Neural cell (in vitro differentiated cells): ENCODE results near the gene RNF17. TPM values are rescaled to one million over a fixed set of nuclear protein-coding genes. Genes with fewer than 3 reads are reported as not detected.

Experiments
- H2AFZ ChIP-seq: fragments of 200-600, 300-800 bp; sonication (generic), shearing (Covaris generic); 2 replicates; pipeline ENCODE4 v1.6.0; 2014; ENCODE audit warnings: low read depth, mild to moderate bottlenecking, antibody characterized with exemption, low read length, moderate library complexity
- H3F3A ChIP-seq: fragments of 200-600 bp; shearing (Covaris generic); 2 replicates; pipeline ENCODE4 v1.6.1; 2016; ENCODE audit warnings: mild to moderate bottlenecking, moderate library complexity, mixed read lengths, antibody characterized with exemption, low read length; ENCODE audit not compliant: insufficient read depth, poor library complexity, severe bottlenecking
- H3K27ac ChIP-seq: fragments of 200-600, 300-800 bp; sonication (generic), shearing (Covaris generic); 2 replicates; pipeline ENCODE4 v1.5.1; 2014; ENCODE audit warnings: mild to moderate bottlenecking, low read length, moderate library complexity
- H3K27me3 ChIP-seq: fragments of 300-800, 200-600 bp; sonication (generic), shearing (Covaris generic); 2 replicates; pipeline ENCODE4 v1.6.0; 2014; ENCODE audit warnings: mild to moderate bottlenecking, low read depth, low read length, moderate library complexity; ENCODE audit not compliant: insufficient read depth
- H3K36me3 ChIP-seq: fragments of 300-800, 200-600 bp; sonication (generic), shearing (Covaris generic); 2 replicates; pipeline ENCODE4 v1.5.1; 2014; ENCODE audit warnings: mild to moderate bottlenecking, antibody characterized with exemption, low read length, moderate library complexity; ENCODE audit not compliant: insufficient read depth
- H3K4me2 ChIP-seq: fragments of 300-800, 200-600 bp; sonication (generic), shearing (Covaris generic); 2 replicates; pipeline ENCODE4 v1.6.0; 2014; ENCODE audit warnings: mild to moderate bottlenecking, low read length
- H3K4me3 ChIP-seq: fragments of 300-800, 200-600 bp; sonication (generic), shearing (Covaris generic); 2 replicates; pipeline ENCODE4 v1.5.1; 2014; ENCODE audit warnings: mild to moderate bottlenecking, low read length, moderate library complexity
- H3K79me2 ChIP-seq: fragments of 200-600 bp; shearing (Covaris generic); replicated peaks from 2 replicates; pipeline ENCODE4 v1.6.0; 2014; ENCODE audit warnings: mild to moderate bottlenecking, low read length, moderate library complexity; ENCODE audit not compliant: insufficient read depth
- H3K9ac ChIP-seq: fragments of 300-800, 200-600 bp; sonication (generic), shearing (Covaris generic); 2 replicates; pipeline ENCODE4 v1.6.1; 2016; ENCODE audit warnings: mild to moderate bottlenecking, low read length, mixed read lengths
- H3K9me2 ChIP-seq: fragments of 200-600 bp; shearing (Covaris generic); 2 replicates; pipeline ENCODE4 v1.6.1; 2016; ENCODE audit warnings: mild to moderate bottlenecking, low read length, mixed read lengths; ENCODE audit not compliant: insufficient read depth
- H3K9me3 ChIP-seq: fragments of 200-600, 300-800 bp; sonication (generic), shearing (Covaris generic); 2 replicates; pipeline ENCODE4 v1.6.1; 2016; ENCODE audit warnings: mild to moderate bottlenecking, mixed run types, low read length, moderate library complexity, mixed read lengths
- H4K20me1 ChIP-seq: fragments of 200-600 bp; shearing (Covaris generic); 2 replicates; pipeline ENCODE4 v1.6.1; 2016; ENCODE audit warnings: mild to moderate bottlenecking, mixed run types; ENCODE audit not compliant: insufficient read depth
- CTCF ChIP-seq: fragments of 450-650 bp; IDR thresholded peaks from 2 replicates; pipeline ENCODE4 v1.5.1; 2014; ENCODE audit warnings: antibody characterized with exemption, mild to moderate bottlenecking, moderate library complexity; ENCODE audit not compliant: poor library complexity, severe bottlenecking
- EP300 ChIP-seq: fragments of 450-650 bp; conservative IDR thresholded peaks from 2 replicates; pipeline ENCODE4 v1.6.1; 2014; ENCODE audit warnings: antibody characterized with exemption, mild to moderate bottlenecking, moderate library complexity; ENCODE audit not compliant: poor library complexity, severe bottlenecking
- EZH2 ChIP-seq: fragments of 200-600, 300-800 bp; shearing (Covaris generic), sonication (generic); IDR thresholded peaks from 2 replicates; pipeline ENCODE4 v1.6.1; 2014; ENCODE audit warnings: antibody characterized with exemption, low read length, borderline replicate concordance, mild to moderate bottlenecking; ENCODE audit not compliant: insufficient read depth, poor library complexity, severe bottlenecking
- MXI1 ChIP-seq: fragments of 450-650 bp; conservative IDR thresholded peaks from 2 replicates; pipeline ENCODE4 v1.6.1; 2014; ENCODE audit warnings: antibody characterized with exemption, mild to moderate bottlenecking; ENCODE audit not compliant: poor library complexity, severe bottlenecking
- POLR2AphosphoS5 ChIP-seq: IDR thresholded peaks from 2 replicates; pipeline ENCODE4 v1.6.1; 2012
- RAD21 ChIP-seq: fragments of 450-650 bp; conservative IDR thresholded peaks from 2 replicates; pipeline ENCODE4 v1.6.1; 2014; ENCODE audit warnings: antibody characterized with exemption, mild to moderate bottlenecking, moderate library complexity
- REST ChIP-seq: IDR thresholded peaks from 2 replicates; pipeline ENCODE4 v1.6.1; 2012; ENCODE audit warnings: borderline replicate concordance
- SMC3 ChIP-seq: fragments of 450-650 bp; conservative IDR thresholded peaks from 2 replicates; pipeline ENCODE4 v1.6.1; 2014; ENCODE audit warnings: antibody characterized with exemption, mild to moderate bottlenecking, moderate library complexity; ENCODE audit not compliant: poor library complexity
- TAF1 ChIP-seq: IDR thresholded peaks from 2 replicates; pipeline ENCODE4 v1.6.1; 2012; ENCODE audit warnings: low read depth
- polyA minus RNA-seq: library from RNA; depleted of rRNA, polyadenylated mRNA; stranded (reverse); fragments of >200 nt; gene quantifications from 2 replicates; pipeline ENCODE4 v1.2.3, GENCODE V29; 2014
- polyA plus RNA-seq: library from polyadenylated mRNA; depleted of rRNA; stranded (reverse); fragments of >200 nt; gene quantifications from 2 replicates; pipeline ENCODE4 v1.2.3, GENCODE V29; 2014

Gene RNF17
- polyA plus RNA-seq (not detected in 2 replicates), polyA minus RNA-seq (not detected in 2 replicates)

GRCh38 chr13:24763596-24764275, at the start of gene RNF17:
Gene RNF17 (plus strand): TSS chr13:24764169. CDS start chr13:24764204, 35 bp downstream.
- TF ChIP-seq REST (no peak), CTCF (no peak), POLR2AphosphoS5 (no peak), TAF1 (no peak), RAD21 (no peak), EP300 (no peak), SMC3 (no peak), MXI1 (no peak), EZH2 (no peak)
- Histone ChIP-seq H3K4me3 (no peak within 1 kb of the TSS), H3K27me3 (no peaks in the 10 kb centered on the region), H3F3A (no peaks in the 10 kb centered on the region), H4K20me1 (no peaks in the 10 kb centered on the region), H2AFZ (no peak within 1 kb of the TSS), H3K36me3 (no peaks in the 10 kb centered on the region), H3K4me2 (no peak within 1 kb of the TSS), H3K27ac (no peak within 1 kb of the TSS), H3K79me2 (no peaks in the 10 kb centered on the region), H3K9me2 (no peaks in the 10 kb centered on the region), H3K9ac (no peak within 1 kb of the TSS), H3K9me3 (no peaks in the 10 kb centered on the region)

GRCh38 chr13:24716011-24716410, 48.0 kb upstream of the RNF17 start:
- no peak for TF ChIP-seq EZH2
- TF ChIP-seq RAD21: no peak
- TF ChIP-seq SMC3: no peak
- no peak for TF ChIP-seq EP300
- TF ChIP-seq REST: no peak
- no peak for TF ChIP-seq MXI1
- Histone ChIP-seq H3K36me3 (no peaks in the 10 kb centered on the region), H3K79me2 (no peaks in the 10 kb centered on the region), H3K9ac (no peak overlapping the region), H3K9me3 (no peaks in the 10 kb centered on the region), H3K4me2 (no peak overlapping the region), H4K20me1 (no peaks in the 10 kb centered on the region), H3K27me3 (no peaks in the 10 kb centered on the region), H2AFZ (no peak overlapping the region), H3F3A (no peaks in the 10 kb centered on the region), H3K9me2 (no peaks in the 10 kb centered on the region), H3K4me3 (no peak overlapping the region), H3K27ac (no peak overlapping the region)
